Measurements from ENCODE around the gene OLA1.

DNA sequence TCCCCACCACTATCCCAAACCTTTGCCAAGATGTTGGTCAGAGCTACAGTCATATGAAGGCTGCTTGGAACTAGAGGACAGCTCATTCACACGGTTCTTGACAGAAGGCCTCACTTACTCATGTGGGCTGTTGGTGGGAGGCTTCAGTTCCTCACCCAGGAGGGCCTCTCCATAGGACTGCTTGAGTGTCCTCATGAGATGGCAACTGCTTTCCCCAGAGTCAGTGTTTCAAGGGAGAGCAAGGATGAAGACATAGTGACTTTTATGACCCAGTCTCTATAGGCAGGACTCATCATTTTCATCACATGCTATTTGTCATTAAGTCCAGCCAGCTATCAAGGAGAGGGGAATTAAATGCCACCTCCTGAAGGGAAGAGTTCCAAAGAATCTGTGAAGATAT, 33.4 kb upstream of the OLA1 start:
- no peak for TF ChIP-seq NFE2L2 (IDR thresholded peaks at IDR 0.05; ENCODE audit: low read depth, low read length)
- no peak for TF ChIP-seq POLR2A (IDR thresholded peaks at IDR 0.05; ENCODE audit: low read depth, low read length)
- TF ChIP-seq, protein P1, sequence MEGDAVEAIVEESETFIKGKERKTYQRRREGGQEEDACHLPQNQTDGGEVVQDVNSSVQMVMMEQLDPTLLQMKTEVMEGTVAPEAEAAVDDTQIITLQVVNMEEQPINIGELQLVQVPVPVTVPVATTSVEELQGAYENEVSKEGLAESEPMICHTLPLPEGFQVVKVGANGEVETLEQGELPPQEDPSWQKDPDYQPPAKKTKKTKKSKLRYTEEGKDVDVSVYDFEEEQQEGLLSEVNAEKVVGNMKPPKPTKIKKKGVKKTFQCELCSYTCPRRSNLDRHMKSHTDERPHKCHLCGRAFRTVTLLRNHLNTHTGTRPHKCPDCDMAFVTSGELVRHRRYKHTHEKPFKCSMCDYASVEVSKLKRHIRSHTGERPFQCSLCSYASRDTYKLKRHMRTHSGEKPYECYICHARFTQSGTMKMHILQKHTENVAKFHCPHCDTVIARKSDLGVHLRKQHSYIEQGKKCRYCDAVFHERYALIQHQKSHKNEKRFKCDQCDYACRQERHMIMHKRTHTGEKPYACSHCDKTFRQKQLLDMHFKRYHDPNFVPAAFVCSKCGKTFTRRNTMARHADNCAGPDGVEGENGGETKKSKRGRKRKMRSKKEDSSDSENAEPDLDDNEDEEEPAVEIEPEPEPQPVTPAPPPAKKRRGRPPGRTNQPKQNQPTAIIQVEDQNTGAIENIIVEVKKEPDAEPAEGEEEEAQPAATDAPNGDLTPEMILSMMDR (conservative IDR thresholded peaks at IDR 0.05; ENCODE audit: low read depth, low read length): no peak
- no peak for TF ChIP-seq MAZ (IDR thresholded peaks at IDR 0.05; ENCODE audit: borderline replicate concordance, low read depth, low read length)
- no peak for TF ChIP-seq RFX5 (IDR thresholded peaks at IDR 0.05; ENCODE audit: low read depth, low read length)
- TF ChIP-seq, protein P2, sequence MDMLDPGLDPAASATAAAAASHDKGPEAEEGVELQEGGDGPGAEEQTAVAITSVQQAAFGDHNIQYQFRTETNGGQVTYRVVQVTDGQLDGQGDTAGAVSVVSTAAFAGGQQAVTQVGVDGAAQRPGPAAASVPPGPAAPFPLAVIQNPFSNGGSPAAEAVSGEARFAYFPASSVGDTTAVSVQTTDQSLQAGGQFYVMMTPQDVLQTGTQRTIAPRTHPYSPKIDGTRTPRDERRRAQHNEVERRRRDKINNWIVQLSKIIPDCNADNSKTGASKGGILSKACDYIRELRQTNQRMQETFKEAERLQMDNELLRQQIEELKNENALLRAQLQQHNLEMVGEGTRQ (IDR thresholded peaks at IDR 0.05; ENCODE audit: low read depth, low read length): no peak
- no peak for TF ChIP-seq MAFK (IDR thresholded peaks at IDR 0.05; ENCODE audit: low read depth, low read length)
- no peak for TF ChIP-seq BHLHE40 (IDR thresholded peaks at IDR 0.05; ENCODE audit: low read depth, low read length)
- no peak for TF ChIP-seq RAD21 (IDR thresholded peaks at IDR 0.05; ENCODE audit: low read length)

All from IMR-90 (cell line).